ENCODE results near the gene GAPVD1.

GRCh38 chr9:125388978-125389377 is 127.4 kb downstream of the GAPVD1 start:
- TF ChIP-seq, protein P1, sequence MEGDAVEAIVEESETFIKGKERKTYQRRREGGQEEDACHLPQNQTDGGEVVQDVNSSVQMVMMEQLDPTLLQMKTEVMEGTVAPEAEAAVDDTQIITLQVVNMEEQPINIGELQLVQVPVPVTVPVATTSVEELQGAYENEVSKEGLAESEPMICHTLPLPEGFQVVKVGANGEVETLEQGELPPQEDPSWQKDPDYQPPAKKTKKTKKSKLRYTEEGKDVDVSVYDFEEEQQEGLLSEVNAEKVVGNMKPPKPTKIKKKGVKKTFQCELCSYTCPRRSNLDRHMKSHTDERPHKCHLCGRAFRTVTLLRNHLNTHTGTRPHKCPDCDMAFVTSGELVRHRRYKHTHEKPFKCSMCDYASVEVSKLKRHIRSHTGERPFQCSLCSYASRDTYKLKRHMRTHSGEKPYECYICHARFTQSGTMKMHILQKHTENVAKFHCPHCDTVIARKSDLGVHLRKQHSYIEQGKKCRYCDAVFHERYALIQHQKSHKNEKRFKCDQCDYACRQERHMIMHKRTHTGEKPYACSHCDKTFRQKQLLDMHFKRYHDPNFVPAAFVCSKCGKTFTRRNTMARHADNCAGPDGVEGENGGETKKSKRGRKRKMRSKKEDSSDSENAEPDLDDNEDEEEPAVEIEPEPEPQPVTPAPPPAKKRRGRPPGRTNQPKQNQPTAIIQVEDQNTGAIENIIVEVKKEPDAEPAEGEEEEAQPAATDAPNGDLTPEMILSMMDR (IDR thresholded peaks at IDR 0.05; ENCODE audit: low read depth, low read length): no peak
- TF ChIP-seq EZH2phosphoT487 (IDR thresholded peaks at IDR 0.05; ENCODE audit: low read depth): no peak
